MCF 10A (cell line): ENCODE data around the gene CDK14. TPM values are rescaled to one million over a fixed set of nuclear protein-coding genes. Genes with fewer than 3 reads are reported as not detected.

Experiments
- BruUV-seq: library from RNA; stranded (reverse); fragments of 400-500 nt; replicated peaks from 2 replicates; lab custom pipeline; 2021; lab: Mats Ljungman, UMichigan
- CTCF ChIA-PET: fragments of 300-600 bp; sonication (Branson Sonifier 250); formaldehyde crosslinking; extraction: SDS; loops from one replicate; lab custom pipeline; 2021; ENCODE audit warnings: antibody characterized with exemption, inconsistent platforms; lab: Yijun Ruan, JAX
- POLR2A ChIA-PET: fragments of 300-600, 350-650 bp; sonication (Branson Sonifier 250); formaldehyde crosslinking; extraction: SDS; loops from one replicate; lab custom pipeline; 2020; ENCODE audit warnings: antibody characterized with exemption, inconsistent platforms; lab: Yijun Ruan, JAX
- DNase-seq: peaks from one replicate; pipeline ENCODE4 v3.0.0-alpha.2; 2018; ENCODE audit not compliant: unreplicated experiment
- H3K27ac Mint-ChIP-seq: one replicate; pipeline ENCODE4 v1.8.0; 2022; ENCODE audit warnings: mild to moderate bottlenecking, low read depth, mixed read lengths; ENCODE audit not compliant: unreplicated experiment
- H3K27me3 Mint-ChIP-seq: one replicate; pipeline ENCODE4 v1.8.0; 2022; ENCODE audit warnings: mixed read lengths; ENCODE audit not compliant: insufficient read depth, unreplicated experiment
- H3K36me3 Mint-ChIP-seq: one replicate; pipeline ENCODE4 v1.8.0; 2022; ENCODE audit warnings: mild to moderate bottlenecking, moderate library complexity, mixed read lengths; ENCODE audit not compliant: insufficient read depth, unreplicated experiment
- H3K4me1 Mint-ChIP-seq: one replicate; pipeline ENCODE4 v1.8.0; 2022; ENCODE audit warnings: mixed read lengths; ENCODE audit not compliant: insufficient read depth, unreplicated experiment
- H3K4me3 Mint-ChIP-seq: one replicate; pipeline ENCODE4 v1.8.0; 2022; ENCODE audit warnings: mild to moderate bottlenecking, moderate library complexity, mixed read lengths; ENCODE audit not compliant: unreplicated experiment
- H3K9me3 Mint-ChIP-seq: one replicate; pipeline ENCODE4 v1.8.0; 2022; ENCODE audit warnings: mixed read lengths; ENCODE audit not compliant: unreplicated experiment
- intact Hi-C: fragments of 100-400 bp; cut with micrococcal nuclease; formaldehyde crosslinking; loops from 2 replicates; pipeline ENCODE4 v1.14.1; 2022
- total RNA-seq: library from RNA; stranded (reverse); gene quantifications from 2 replicates; pipeline ENCODE4 v1.2.3, GENCODE V29; 2022
- TF ChIP-seq, protein P1 (sequence below): fragments of 200-600 bp; IDR thresholded peaks from one replicate; pipeline ENCODE4 v1.8.0; 2022; ENCODE audit warnings: antibody characterized with exemption, mild to moderate bottlenecking; ENCODE audit not compliant: unreplicated experiment

The CDK14 gene
- total RNA-seq, 1 experiment from 2014 or later: 32.0 TPM

DNA sequence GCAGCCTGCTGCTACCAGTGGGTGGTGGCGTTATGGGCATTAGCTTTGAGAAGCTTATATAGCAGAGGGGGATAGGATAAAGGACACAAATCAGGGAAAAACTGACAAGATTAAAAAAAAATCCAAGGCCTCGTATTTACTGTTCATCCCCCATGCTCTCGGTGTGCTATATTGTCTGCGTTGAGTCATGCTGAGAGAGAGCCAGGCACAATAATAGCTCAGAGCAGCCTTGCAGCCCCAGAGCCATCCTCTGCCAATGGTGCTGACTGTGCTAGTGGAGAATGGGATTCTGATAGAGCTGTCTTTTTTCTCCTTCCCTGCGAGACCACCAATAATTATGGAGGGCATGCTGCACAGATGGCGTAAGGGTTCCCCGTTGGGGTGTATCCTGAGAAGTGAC, 616.5 kb downstream of the CDK14 start:
- Mint-ChIP-seq H3K27ac (no peak overlapping the region), H3K36me3 (peaks cover 6% of the 10 kb centered on the region), H3K9me3 (no peaks in the 10 kb centered on the region), H3K4me3 (no peak overlapping the region), H3K4me1 (no peaks in the 10 kb centered on the region), H3K27me3 (no peaks in the 10 kb centered on the region)
- intact Hi-C loops: no loop called here
- TF ChIP-seq, protein P1, sequence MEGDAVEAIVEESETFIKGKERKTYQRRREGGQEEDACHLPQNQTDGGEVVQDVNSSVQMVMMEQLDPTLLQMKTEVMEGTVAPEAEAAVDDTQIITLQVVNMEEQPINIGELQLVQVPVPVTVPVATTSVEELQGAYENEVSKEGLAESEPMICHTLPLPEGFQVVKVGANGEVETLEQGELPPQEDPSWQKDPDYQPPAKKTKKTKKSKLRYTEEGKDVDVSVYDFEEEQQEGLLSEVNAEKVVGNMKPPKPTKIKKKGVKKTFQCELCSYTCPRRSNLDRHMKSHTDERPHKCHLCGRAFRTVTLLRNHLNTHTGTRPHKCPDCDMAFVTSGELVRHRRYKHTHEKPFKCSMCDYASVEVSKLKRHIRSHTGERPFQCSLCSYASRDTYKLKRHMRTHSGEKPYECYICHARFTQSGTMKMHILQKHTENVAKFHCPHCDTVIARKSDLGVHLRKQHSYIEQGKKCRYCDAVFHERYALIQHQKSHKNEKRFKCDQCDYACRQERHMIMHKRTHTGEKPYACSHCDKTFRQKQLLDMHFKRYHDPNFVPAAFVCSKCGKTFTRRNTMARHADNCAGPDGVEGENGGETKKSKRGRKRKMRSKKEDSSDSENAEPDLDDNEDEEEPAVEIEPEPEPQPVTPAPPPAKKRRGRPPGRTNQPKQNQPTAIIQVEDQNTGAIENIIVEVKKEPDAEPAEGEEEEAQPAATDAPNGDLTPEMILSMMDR: no peak
- CTCF ChIA-PET: no interaction called here
- no peak for DNase-seq
- POLR2A ChIA-PET: no interaction called here
- no TSS peak for BruUV-seq

DNA sequence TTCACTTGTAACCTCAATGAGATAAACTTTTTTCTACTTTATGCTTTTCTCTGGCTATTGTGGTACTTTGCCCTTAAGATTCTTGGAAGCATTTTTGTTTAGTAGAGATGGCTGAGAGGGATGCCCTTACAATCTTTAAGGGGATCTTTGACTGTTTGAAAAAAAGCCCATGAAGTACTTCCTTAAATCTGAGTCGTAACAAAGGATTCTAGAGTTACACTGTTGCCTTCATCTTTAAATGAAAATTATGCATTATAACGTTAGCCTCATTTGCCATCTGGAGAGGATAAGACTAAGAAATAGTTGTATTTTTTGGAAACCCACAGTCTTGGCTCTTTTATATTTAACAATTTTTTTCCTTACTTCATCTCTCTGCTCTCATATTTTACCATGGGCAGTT, 630.3 kb downstream of the CDK14 start:
- BruUV-seq: no TSS peak
- H3K9me3 Mint-ChIP-seq: no peaks in the 10 kb centered on the region
- no peak for DNase-seq
- no peaks in the 10 kb centered on the region for H3K27me3 Mint-ChIP-seq
- TF ChIP-seq, protein P1: no peak
- intact Hi-C loops: no loop called here
- no peaks in the 10 kb centered on the region for H3K4me1 Mint-ChIP-seq
- no peak overlapping the region for H3K27ac Mint-ChIP-seq
- CTCF ChIA-PET: no interaction called here
- H3K36me3 Mint-ChIP-seq: no peaks in the 10 kb centered on the region
- H3K4me3 Mint-ChIP-seq: no peak overlapping the region
- POLR2A ChIA-PET: no interaction called here

DNA sequence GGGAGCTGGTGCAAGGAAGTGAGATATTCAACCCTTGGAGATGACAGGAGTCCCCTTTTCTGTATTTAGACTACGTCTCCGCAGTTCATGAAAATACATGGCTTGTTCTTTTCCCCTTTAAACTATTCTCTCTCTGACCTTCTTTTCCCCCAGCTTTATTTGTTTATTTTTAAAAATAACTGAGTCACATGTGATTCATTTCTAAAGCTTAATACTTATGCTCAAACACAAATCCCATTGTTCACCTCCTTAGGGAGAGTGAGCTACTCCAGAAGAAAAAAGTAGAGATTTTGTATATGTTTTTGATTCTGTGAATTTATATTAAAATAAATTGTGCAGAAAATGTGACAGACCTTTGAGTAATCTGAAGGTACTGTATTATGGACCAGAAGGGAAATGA, 632.2 kb downstream of the CDK14 start:
- peaks cover 6% of the 10 kb centered on the region for H3K36me3 Mint-ChIP-seq
- H3K4me1 Mint-ChIP-seq: no peaks in the 10 kb centered on the region
- H3K27me3 Mint-ChIP-seq: no peaks in the 10 kb centered on the region
- BruUV-seq: no TSS peak
- ChIA-PET CTCF (no interaction called here), POLR2A (interaction anchor here (1.1 kb wide), 1 partner anchor 45 kb away, joined by 3 read pairs; no protein-coding TSS in a partner anchor)
- H3K4me3 Mint-ChIP-seq: no peak overlapping the region
- intact Hi-C loops: no loop called here
- TF ChIP-seq, protein P1: no peak
- DNase-seq: no peak
- no peak overlapping the region for H3K27ac Mint-ChIP-seq
- H3K9me3 Mint-ChIP-seq: no peaks in the 10 kb centered on the region

DNA sequence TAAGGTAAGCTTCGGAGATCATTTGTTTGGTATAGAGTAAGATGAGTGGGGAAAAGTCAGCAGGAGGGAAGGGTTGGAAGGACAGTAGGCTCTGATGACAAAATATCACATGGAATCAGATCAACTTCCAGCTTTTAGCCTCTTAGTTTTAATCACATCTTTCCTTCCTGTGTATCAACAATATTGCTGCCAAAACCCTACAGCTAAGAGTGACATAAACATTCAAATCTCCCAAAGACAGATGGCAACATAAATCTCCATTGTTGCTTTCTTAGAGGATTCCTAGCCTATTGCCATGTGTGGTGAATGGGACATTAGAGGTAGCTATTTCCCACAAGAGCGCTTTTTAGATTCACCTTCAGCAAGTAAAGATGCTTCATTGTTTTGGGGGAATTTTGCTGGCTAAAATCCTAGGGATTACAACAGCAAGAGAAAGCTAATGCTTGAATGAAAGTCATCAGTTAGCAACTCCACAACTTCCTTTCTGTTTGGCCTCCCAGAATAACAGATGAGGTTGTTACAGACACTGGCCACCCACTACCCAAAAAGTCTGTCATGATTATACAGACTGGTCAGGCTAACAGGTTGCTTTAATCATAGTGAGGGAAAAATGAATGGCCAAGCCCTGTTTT, 632.9 kb downstream of the CDK14 start:
- H3K4me1 Mint-ChIP-seq: no peaks in the 10 kb centered on the region
- POLR2A ChIA-PET: interaction anchor here (0.6 to 0.9 kb wide), 2 partner anchors 34 to 986 kb away, joined by 3 read pairs; no protein-coding TSS in a partner anchor
- DNase-seq: no peak
- peaks cover 6% of the 10 kb centered on the region for H3K36me3 Mint-ChIP-seq
- no TSS peak for BruUV-seq
- no peaks in the 10 kb centered on the region for H3K27me3 Mint-ChIP-seq
- no peak overlapping the region for H3K4me3 Mint-ChIP-seq
- intact Hi-C loops: no loop called here
- CTCF ChIA-PET: interaction anchor here (0.5 kb wide), 1 partner anchor 383 kb away, joined by 3 read pairs; no protein-coding TSS in a partner anchor
- H3K9me3 Mint-ChIP-seq: no peaks in the 10 kb centered on the region
- H3K27ac Mint-ChIP-seq: no peak overlapping the region
- TF ChIP-seq, protein P1: no peak
